ENCODE results near the gene WDR13. TPM values are rescaled to one million over a fixed set of nuclear protein-coding genes. Genes with fewer than 3 reads are reported as not detected.

The WDR13 gene
- total and polyA plus RNA-seq, 2 donors, result 41.9 to 153 TPM

DNA sequence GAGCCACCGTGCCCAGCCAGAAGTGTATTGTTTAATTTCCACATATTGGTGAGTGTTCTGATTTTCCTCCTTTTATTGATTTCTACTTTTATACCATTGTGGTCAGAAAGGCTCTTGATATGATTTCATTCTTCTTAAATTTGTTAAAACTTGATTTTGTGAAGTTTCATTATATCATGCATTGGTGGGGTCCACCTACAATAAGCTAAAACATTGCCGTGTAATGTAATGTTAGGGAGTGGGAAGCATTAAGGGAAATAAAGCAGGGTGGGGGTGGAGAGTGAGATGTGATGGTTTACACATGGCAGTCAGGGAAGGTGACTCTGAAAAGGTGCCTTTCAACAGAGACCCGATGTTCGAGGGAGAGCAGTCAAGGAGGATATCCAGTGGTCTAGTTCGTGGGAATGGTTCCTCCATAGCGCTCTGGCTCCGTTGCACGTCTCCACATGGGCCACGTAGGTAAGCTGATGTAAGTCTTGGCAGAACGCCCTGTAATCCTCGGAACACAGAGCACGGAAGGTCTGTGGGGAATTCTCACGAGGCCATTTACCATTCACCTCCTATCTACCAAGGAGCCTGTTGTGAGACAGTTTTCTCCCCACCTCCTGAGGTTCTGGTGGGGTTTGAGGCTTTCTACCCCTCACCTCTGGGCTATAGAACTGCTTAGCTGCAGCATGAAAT is 7.7 kb upstream of the WDR13 start:
- Histone ChIP-seq H3K9me3 (ENCODE audit: control insufficient read depth in 2 of 2, insufficient read depth in 1 of 2, low read length in 1 of 2) (no peaks in the 10 kb centered on the region), H3K27me3 (ENCODE audit: control insufficient read depth in 2 of 2, insufficient read depth in 1 of 2, low read length in 1 of 2) (no peaks in the 10 kb centered on the region), H3K36me3 (ENCODE audit: control insufficient read depth in 2 of 2, insufficient read depth in 2 of 2, low read length in 1 of 2) (no peaks in the 10 kb centered on the region), H3K4me3 (ENCODE audit: low read length in 2 of 2) (no peak overlapping the region), H3K27ac (ENCODE audit: low read depth in 1 of 2, low read length in 1 of 2) (no peak overlapping the region), H3K4me1 (ENCODE audit: control insufficient read depth in 2 of 2, insufficient read depth in 2 of 2, low read length in 2 of 2) (no peaks in the 10 kb centered on the region)
- DNase-seq (ENCODE audit: low read depth in 6 of 9, low spot score in 9 of 9), result no peak
- 92% methylated on average over 13 of the region's 13 CpGs for WGBS

DNA sequence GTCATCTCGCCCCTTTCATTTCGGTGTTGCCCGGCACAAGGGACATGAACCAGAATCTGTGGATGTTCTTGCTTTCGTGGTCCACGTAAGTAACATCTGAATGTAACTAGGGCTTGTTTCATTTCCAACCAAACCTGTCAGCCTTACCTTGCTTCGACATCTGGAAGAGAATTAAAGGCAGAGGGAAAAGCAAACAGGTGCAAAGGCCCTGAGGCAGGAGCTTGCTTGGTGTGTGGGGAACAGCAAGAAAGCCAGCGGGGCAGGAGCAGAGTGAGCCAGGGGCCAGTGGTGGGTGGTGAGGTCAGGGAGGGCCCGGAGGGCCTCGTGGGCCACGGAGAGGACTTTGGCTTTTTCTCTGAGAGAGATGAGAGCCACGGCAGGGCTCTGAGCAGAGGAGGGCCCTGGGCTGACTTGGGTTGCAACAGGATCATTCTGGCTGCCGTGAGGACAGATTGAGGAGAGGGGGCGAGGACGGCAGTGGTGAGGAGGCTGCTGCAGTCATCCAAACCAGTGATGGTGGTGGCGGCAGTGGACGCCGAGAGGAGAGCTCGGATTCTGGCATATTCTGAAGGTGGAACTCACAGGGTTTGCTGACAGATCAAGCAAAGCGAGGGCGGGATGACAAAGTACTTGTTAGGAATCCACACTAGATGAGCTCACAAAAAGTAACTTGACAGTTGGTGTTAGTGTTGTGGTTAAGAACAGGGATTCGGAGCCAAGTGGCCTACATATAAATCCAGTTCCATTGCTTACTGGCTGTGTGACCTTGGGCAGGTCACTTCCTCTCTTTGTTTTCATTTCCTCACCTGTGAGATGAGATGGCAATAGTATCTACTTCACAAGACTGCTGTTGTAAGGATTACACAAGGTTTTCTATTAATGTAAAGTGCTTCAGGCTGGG is 6.8 kb upstream of the WDR13 start:
- Histone ChIP-seq H3K4me3 (ENCODE audit: low read length in 2 of 2) (no peak overlapping the region), H3K27me3 (ENCODE audit: control insufficient read depth in 2 of 2, insufficient read depth in 1 of 2, low read length in 1 of 2) (no peaks in the 10 kb centered on the region), H3K36me3 (ENCODE audit: control insufficient read depth in 2 of 2, insufficient read depth in 2 of 2, low read length in 1 of 2) (no peaks in the 10 kb centered on the region), H3K27ac (ENCODE audit: low read depth in 1 of 2, low read length in 1 of 2) (no peak overlapping the region), H3K4me1 (ENCODE audit: control insufficient read depth in 2 of 2, insufficient read depth in 2 of 2, low read length in 2 of 2) (no peaks in the 10 kb centered on the region), H3K9me3 (ENCODE audit: control insufficient read depth in 2 of 2, insufficient read depth in 1 of 2, low read length in 1 of 2) (no peaks in the 10 kb centered on the region)
- DNase-seq (ENCODE audit: low read depth in 6 of 9, low spot score in 9 of 9), result no peak
- WGBS, result 94% methylated on average over 21 of the region's 21 CpGs

DNA sequence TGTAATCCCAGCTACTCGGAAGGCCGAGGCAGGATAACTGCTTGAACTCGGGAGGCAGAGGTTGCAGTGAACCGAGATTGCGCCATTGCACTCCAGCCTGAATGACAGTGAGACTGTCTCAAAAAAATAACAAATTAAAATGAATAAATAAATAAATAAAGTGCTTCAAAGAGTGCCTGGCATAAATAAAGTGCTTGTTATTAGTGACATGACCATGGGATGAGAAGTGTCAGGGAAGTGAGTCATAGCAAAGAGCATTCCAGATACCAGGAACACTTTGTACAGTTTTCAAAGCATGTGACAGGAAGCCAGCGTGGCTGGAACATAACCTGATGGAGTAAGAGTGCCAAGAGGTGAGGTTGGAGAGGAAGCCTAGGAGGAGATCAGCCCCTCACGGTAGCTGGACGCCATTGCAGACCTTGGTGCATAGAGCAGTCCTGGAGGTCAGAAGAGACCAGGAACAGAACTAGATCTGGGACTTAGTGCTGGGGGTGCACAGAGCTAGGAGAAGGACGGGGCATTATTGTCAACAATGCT is 6.0 kb upstream of the WDR13 start:
- H3K27me3 ChIP-seq (ENCODE audit: control insufficient read depth in 2 of 2, insufficient read depth in 1 of 2, low read length in 1 of 2), result no peaks in the 10 kb centered on the region
- no peak overlapping the region for H3K4me3 ChIP-seq (ENCODE audit: low read length in 2 of 2)
- H3K4me1 ChIP-seq (ENCODE audit: control insufficient read depth in 2 of 2, insufficient read depth in 2 of 2, low read length in 2 of 2), result no peaks in the 10 kb centered on the region
- DNase-seq (ENCODE audit: low read depth in 6 of 9, low spot score in 9 of 9), result no peak
- no peaks in the 10 kb centered on the region for H3K9me3 ChIP-seq (ENCODE audit: control insufficient read depth in 2 of 2, insufficient read depth in 1 of 2, low read length in 1 of 2)
- no peaks in the 10 kb centered on the region for H3K36me3 ChIP-seq (ENCODE audit: control insufficient read depth in 2 of 2, insufficient read depth in 2 of 2, low read length in 1 of 2)
- no peak overlapping the region for H3K27ac ChIP-seq (ENCODE audit: low read depth in 1 of 2, low read length in 1 of 2)
- 90% methylated on average over 9 of the region's 9 CpGs for WGBS

DNA sequence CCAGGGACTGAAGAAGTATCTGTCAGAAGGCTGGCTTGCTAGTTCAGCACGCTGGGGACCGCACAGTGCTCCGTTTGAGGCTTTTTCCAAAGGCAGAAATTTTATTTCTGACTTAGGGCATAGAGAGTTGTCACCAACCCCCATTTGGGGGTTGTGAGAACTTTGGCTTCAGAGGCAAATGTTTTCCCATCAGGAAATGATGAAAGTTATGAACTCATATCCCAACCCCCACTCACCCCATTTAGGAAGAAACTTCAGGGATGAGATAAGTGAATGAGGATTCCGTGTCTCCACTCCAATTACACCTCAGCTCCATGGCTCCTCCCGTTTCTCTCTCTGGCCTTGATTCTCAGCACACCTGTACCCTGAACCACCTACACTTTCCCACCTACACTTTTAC is 4.3 kb upstream of the WDR13 start:
- 94% methylated on average over 5 of the region's 5 CpGs for WGBS
- H3K27ac ChIP-seq (ENCODE audit: low read depth in 1 of 2, low read length in 1 of 2), result no peak overlapping the region

DNA sequence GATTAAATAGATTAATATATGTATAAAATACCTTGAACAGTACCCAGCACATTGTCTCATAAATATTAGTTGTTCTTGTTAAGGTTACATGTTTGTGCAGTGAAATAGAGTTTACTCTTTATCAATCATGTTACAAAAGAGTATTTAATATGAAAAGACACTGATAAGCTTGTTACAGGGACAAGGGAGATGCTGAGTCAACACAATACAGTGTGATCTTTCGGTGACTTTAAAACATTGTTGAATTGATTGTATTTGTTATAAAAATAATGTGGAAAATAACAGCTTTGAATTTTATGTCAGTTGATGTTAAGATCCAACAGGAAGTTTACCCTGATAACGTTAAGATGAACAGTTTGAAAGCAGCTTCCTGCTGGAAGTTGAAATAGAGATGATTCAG is 1.4 kb upstream of the WDR13 start:
- 68% methylated on average over 2 of the region's 2 CpGs for WGBS
- peaks cover 0 to 8% of the 10 kb centered on the region in 2 donors for H3K4me1 ChIP-seq (ENCODE audit: control insufficient read depth in 2 of 2, insufficient read depth in 2 of 2, low read length in 2 of 2)
- no peaks in the 10 kb centered on the region for H3K27me3 ChIP-seq (ENCODE audit: control insufficient read depth in 2 of 2, insufficient read depth in 1 of 2, low read length in 1 of 2)
- H3K9me3 ChIP-seq (ENCODE audit: control insufficient read depth in 2 of 2, insufficient read depth in 1 of 2, low read length in 1 of 2), result no peaks in the 10 kb centered on the region
- no peak for DNase-seq (ENCODE audit: low read depth in 6 of 9, low spot score in 9 of 9)
- peaks cover 18% of the 10 kb centered on the region in 2 donors for H3K36me3 ChIP-seq (ENCODE audit: control insufficient read depth in 2 of 2, insufficient read depth in 2 of 2, low read length in 1 of 2)
- no peak overlapping the region for H3K4me3 ChIP-seq (ENCODE audit: low read length in 2 of 2)
- no peak overlapping the region for H3K27ac ChIP-seq (ENCODE audit: low read depth in 1 of 2, low read length in 1 of 2)

More for the DNA sequence above, 4.3 kb upstream of the WDR13 start:
- no peak for DNase-seq (ENCODE audit: low read depth in 6 of 9, low spot score in 9 of 9)
- H3K27me3 ChIP-seq (ENCODE audit: control insufficient read depth in 2 of 2, insufficient read depth in 1 of 2, low read length in 1 of 2), result no peaks in the 10 kb centered on the region
- no peak overlapping the region for H3K4me3 ChIP-seq (ENCODE audit: low read length in 2 of 2)
- H3K36me3 ChIP-seq (ENCODE audit: control insufficient read depth in 2 of 2, insufficient read depth in 2 of 2, low read length in 1 of 2), result no peaks in the 10 kb centered on the region
- H3K9me3 ChIP-seq (ENCODE audit: control insufficient read depth in 2 of 2, insufficient read depth in 1 of 2, low read length in 1 of 2), result no peaks in the 10 kb centered on the region
- H3K4me1 ChIP-seq (ENCODE audit: control insufficient read depth in 2 of 2, insufficient read depth in 2 of 2, low read length in 2 of 2), result peaks cover 0 to 3% of the 10 kb centered on the region in 2 donors

DNA sequence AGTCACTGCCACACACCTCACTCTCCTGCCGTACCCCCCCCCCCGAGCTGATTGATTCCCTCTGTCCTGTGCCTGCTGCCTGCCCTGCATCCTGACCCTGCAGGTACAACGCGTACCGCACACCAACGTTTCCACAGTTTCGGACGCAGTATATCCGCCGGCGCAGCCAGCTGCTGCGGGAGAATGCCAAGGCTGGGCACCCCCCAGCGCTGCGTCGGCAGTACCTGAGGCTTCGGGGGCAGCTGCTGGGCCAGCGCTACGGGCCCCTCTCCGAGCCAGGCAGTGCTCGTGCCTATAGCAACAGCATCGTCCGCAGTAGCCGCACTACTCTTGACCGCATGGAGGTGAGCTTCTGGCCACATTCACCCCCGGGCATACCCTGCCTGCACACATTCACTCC is 1.3 kb downstream of the WDR13 start:
- 96% methylated on average over 25 of the region's 25 CpGs for WGBS
- no peak for DNase-seq (ENCODE audit: low read depth in 6 of 9, low spot score in 9 of 9)
- Histone ChIP-seq H3K4me3 (ENCODE audit: low read length in 2 of 2) (no peak overlapping the region), H3K4me1 (ENCODE audit: control insufficient read depth in 2 of 2, insufficient read depth in 2 of 2, low read length in 2 of 2) (peaks cover 0 to 8% of the 10 kb centered on the region in 2 donors), H3K27me3 (ENCODE audit: control insufficient read depth in 2 of 2, insufficient read depth in 1 of 2, low read length in 1 of 2) (no peaks in the 10 kb centered on the region), H3K9me3 (ENCODE audit: control insufficient read depth in 2 of 2, insufficient read depth in 1 of 2, low read length in 1 of 2) (no peaks in the 10 kb centered on the region), H3K27ac (ENCODE audit: low read depth in 1 of 2, low read length in 1 of 2) (no peak overlapping the region), H3K36me3 (ENCODE audit: control insufficient read depth in 2 of 2, insufficient read depth in 2 of 2, low read length in 1 of 2) (peaks cover 26 to 30% of the 10 kb centered on the region in 2 donors)

DNA sequence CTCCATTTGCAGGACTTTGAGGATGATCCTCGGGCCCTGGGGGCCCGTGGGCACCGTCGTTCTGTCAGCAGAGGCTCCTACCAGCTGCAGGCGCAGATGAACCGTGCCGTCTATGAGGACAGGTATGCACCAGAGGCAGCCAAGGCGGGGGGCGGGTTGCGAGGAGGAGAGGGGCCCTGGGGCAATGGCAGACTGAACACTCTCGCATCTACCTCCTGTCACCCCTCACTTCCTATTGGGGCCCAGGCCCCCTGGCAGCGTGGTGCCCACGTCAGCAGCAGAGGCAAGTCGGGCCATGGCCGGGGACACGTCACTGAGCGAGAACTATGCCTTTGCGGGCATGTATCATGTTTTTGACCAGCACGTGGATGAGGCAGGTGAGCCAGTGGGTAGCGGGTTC is 2.0 kb downstream of the WDR13 start:
- Histone ChIP-seq H3K4me1 (ENCODE audit: control insufficient read depth in 2 of 2, insufficient read depth in 2 of 2, low read length in 2 of 2) (peaks cover 0 to 8% of the 10 kb centered on the region in 2 donors), H3K9me3 (ENCODE audit: control insufficient read depth in 2 of 2, insufficient read depth in 1 of 2, low read length in 1 of 2) (no peaks in the 10 kb centered on the region), H3K36me3 (ENCODE audit: control insufficient read depth in 2 of 2, insufficient read depth in 2 of 2, low read length in 1 of 2) (peaks cover 26 to 33% of the 10 kb centered on the region in 2 donors), H3K27ac (ENCODE audit: low read depth in 1 of 2, low read length in 1 of 2) (no peak overlapping the region), H3K27me3 (ENCODE audit: control insufficient read depth in 2 of 2, insufficient read depth in 1 of 2, low read length in 1 of 2) (no peaks in the 10 kb centered on the region), H3K4me3 (ENCODE audit: low read length in 2 of 2) (no peak overlapping the region)
- DNase-seq (ENCODE audit: low read depth in 6 of 9, low spot score in 9 of 9), result no peak
- 97% methylated on average over 20 of the region's 20 CpGs for WGBS

DNA sequence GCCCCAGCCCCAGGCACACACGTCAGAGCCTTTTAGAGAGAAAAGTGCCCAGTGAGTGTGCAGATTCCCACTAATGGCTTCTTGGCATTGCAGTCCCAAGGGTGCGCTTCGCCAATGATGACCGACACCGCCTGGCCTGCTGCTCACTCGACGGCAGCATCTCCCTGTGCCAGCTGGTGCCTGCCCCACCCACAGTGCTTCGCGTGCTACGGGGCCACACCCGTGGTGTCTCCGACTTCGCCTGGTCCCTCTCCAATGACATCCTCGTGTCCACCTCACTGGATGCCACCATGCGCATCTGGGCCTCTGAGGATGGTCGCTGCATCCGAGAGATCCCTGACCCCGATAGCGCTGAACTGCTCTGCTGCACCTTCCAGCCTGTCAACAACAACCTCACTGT is 2.9 kb downstream of the WDR13 start:
- peaks cover 26 to 40% of the 10 kb centered on the region in 2 donors for H3K36me3 ChIP-seq (ENCODE audit: control insufficient read depth in 2 of 2, insufficient read depth in 2 of 2, low read length in 1 of 2)
- H3K27me3 ChIP-seq (ENCODE audit: control insufficient read depth in 2 of 2, insufficient read depth in 1 of 2, low read length in 1 of 2), result no peaks in the 10 kb centered on the region
- H3K9me3 ChIP-seq (ENCODE audit: control insufficient read depth in 2 of 2, insufficient read depth in 1 of 2, low read length in 1 of 2), result no peaks in the 10 kb centered on the region
- DNase-seq (ENCODE audit: low read depth in 6 of 9, low spot score in 9 of 9), result no peak
- WGBS, result 98% methylated on average over 19 of the region's 19 CpGs
- H3K4me1 ChIP-seq (ENCODE audit: control insufficient read depth in 2 of 2, insufficient read depth in 2 of 2, low read length in 2 of 2), result peaks cover 0 to 8% of the 10 kb centered on the region in 2 donors
- H3K4me3 ChIP-seq (ENCODE audit: low read length in 2 of 2), result no peak overlapping the region
- no peak overlapping the region for H3K27ac ChIP-seq (ENCODE audit: low read depth in 1 of 2, low read length in 1 of 2)
